Panc1 (cell line): ENCODE results near the gene PIGP. TPM values are rescaled to one million over a fixed set of nuclear protein-coding genes. Genes with fewer than 3 reads are reported as not detected.

Source experiments
- ATAC-seq: fragments of 200-7000 bp; cut with Tn5 transposase; 2 replicates; pipeline ENCODE4 v1.9.1; 2020; ENCODE audit warnings: mild to moderate bottlenecking, moderate library complexity
- BruUV-seq: library from RNA; stranded (reverse); fragments of 400-500 nt; replicated peaks from 2 replicates; lab custom pipeline; 2021; lab: Mats Ljungman, UMichigan
- CTCF ChIA-PET: fragments of 300-600 bp; sonication (Branson Sonifier 250); formaldehyde crosslinking; loops from one replicate; lab custom pipeline; 2022; ENCODE audit warnings: antibody characterized with exemption; lab: Charles Lee
- POLR2A ChIA-PET: fragments of 300-600 bp; sonication (Branson Sonifier 250); formaldehyde crosslinking; loops from one replicate; lab custom pipeline; 2022; ENCODE audit warnings: antibody characterized with exemption; lab: Charles Lee
- DNase-seq: peaks from one replicate; pipeline ENCODE4 v3.0.0-alpha.2; 2010; ENCODE audit warnings: low read depth, low spot score
- H3K27ac ChIP-seq: 2 replicates; pipeline ENCODE4 v1.5.1; 2011; ENCODE audit warnings: mild to moderate bottlenecking, low read length, inconsistent platforms
- H3K27me3 ChIP-seq: fragments of 200-500 bp; sonication (Bioruptor generic); 2 replicates; pipeline ENCODE4 v1.6.0; 2014; ENCODE audit warnings: low read length, inconsistent platforms; ENCODE audit not compliant: control insufficient read depth, insufficient read depth
- H3K36me3 ChIP-seq: fragments of 200-500 bp; sonication (Bioruptor generic); 2 replicates; pipeline ENCODE4 v1.5.1; 2014; ENCODE audit warnings: inconsistent platforms, mild to moderate bottlenecking, low read length, moderate library complexity; ENCODE audit not compliant: control insufficient read depth, insufficient read depth
- H3K4me1 ChIP-seq: 2 replicates; pipeline ENCODE4 v1.5.1; 2011; ENCODE audit warnings: inconsistent platforms, mild to moderate bottlenecking, low read length, moderate library complexity; ENCODE audit not compliant: control insufficient read depth, insufficient read depth
- H3K4me3 ChIP-seq, 2 experiments: 2 replicates each; pipeline ENCODE4 v1.5.1; 2011 to 2012; ENCODE audit warnings: low read depth in 2 of 2, low read length in 2 of 2, mild to moderate bottlenecking in 2 of 2, inconsistent platforms in 1 of 2, moderate library complexity in 1 of 2
- H3K9me3 ChIP-seq: fragments of 200-500 bp; sonication (Bioruptor generic); 2 replicates; pipeline ENCODE4 v1.5.1; 2014; ENCODE audit warnings: low read depth, mild to moderate bottlenecking, inconsistent platforms, low read length, moderate library complexity; ENCODE audit not compliant: control insufficient read depth, insufficient read depth
- POLR2AphosphoS5 ChIP-seq: IDR thresholded peaks from 2 replicates; pipeline ENCODE4 v1.6.1; 2012; ENCODE audit warnings: mild to moderate bottlenecking, low read depth, low read length, moderate library complexity
- SIN3A ChIP-seq: IDR thresholded peaks from 2 replicates; pipeline ENCODE4 v1.6.1; 2012; ENCODE audit warnings: low read depth, mild to moderate bottlenecking, low read length, moderate library complexity, borderline replicate concordance; ENCODE audit not compliant: insufficient read depth
- TCF7L2 ChIP-seq: IDR thresholded peaks from 2 replicates; pipeline ENCODE4 v1.6.1; 2011; ENCODE audit warnings: mild to moderate bottlenecking, low read depth, low read length, inconsistent platforms
- in situ Hi-C: cut with HindIII; loops from 2 replicates; pipeline ENCODE4 v1.10.0; 2016; ENCODE audit warnings: low sequenced_read_pairs, low pct_unique_long_range_greater_than_20kb
- intact Hi-C: fragments of 100-400 bp; cut with micrococcal nuclease; formaldehyde crosslinking; loops from one replicate; pipeline ENCODE4 v1.10.0; 2022; ENCODE audit not compliant: unreplicated experiment
- total RNA-seq: library from RNA; stranded (reverse); gene quantifications from one replicate; pipeline ENCODE4 v1.2.1, GENCODE V29; 2021; ENCODE audit not compliant: unreplicated experiment
- TF ChIP-seq, protein P1 (sequence below), 2 experiments: IDR thresholded peaks; 2 replicates each; pipeline ENCODE4 v1.6.1; 2011 to 2012; ENCODE audit warnings: low read depth in 2 of 2, control low read depth in 1 of 2, low read length in 1 of 2, mild to moderate bottlenecking in 1 of 2, moderate library complexity in 1 of 2; ENCODE audit not compliant: insufficient read depth in 1 of 2
- TF ChIP-seq, protein P2 (sequence below): fragments of 450-650 bp; IDR thresholded peaks from 2 replicates; pipeline ENCODE4 v1.5.1; 2017; ENCODE audit warnings: mild to moderate bottlenecking

Gene PIGP
- total RNA-seq, 1 experiment from 2014 or later: 16.1 TPM

DNA sequence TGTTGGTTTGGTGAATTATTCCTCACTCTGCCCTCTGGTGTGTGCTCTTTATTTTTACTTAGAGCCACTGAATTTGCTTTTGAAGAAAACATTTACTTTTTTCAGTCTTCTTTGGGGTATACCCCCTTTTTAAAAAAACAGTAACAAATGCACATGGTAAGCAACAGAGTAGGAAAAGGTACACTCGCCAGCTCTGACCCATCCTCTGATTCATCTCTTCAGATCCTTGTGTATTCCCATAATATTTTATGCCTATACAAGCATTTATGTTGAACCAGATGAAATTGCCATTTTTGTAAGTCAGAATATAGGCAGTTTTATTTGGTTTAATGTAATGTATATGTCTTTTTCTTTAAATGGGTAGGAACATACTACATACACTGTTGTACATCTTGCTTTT lies 28.5 kb upstream of the PIGP start:
- peaks cover 12% of the 10 kb centered on the region; the same call in 1 of the 2 replicates for H3K36me3 ChIP-seq
- H3K4me1 ChIP-seq: no peaks in the 10 kb centered on the region
- no peak overlapping the region for H3K4me3 ChIP-seq
- TF ChIP-seq POLR2AphosphoS5 (no peak), TCF7L2 (no peak), SIN3A (no peak)
- TF ChIP-seq, protein P1, sequence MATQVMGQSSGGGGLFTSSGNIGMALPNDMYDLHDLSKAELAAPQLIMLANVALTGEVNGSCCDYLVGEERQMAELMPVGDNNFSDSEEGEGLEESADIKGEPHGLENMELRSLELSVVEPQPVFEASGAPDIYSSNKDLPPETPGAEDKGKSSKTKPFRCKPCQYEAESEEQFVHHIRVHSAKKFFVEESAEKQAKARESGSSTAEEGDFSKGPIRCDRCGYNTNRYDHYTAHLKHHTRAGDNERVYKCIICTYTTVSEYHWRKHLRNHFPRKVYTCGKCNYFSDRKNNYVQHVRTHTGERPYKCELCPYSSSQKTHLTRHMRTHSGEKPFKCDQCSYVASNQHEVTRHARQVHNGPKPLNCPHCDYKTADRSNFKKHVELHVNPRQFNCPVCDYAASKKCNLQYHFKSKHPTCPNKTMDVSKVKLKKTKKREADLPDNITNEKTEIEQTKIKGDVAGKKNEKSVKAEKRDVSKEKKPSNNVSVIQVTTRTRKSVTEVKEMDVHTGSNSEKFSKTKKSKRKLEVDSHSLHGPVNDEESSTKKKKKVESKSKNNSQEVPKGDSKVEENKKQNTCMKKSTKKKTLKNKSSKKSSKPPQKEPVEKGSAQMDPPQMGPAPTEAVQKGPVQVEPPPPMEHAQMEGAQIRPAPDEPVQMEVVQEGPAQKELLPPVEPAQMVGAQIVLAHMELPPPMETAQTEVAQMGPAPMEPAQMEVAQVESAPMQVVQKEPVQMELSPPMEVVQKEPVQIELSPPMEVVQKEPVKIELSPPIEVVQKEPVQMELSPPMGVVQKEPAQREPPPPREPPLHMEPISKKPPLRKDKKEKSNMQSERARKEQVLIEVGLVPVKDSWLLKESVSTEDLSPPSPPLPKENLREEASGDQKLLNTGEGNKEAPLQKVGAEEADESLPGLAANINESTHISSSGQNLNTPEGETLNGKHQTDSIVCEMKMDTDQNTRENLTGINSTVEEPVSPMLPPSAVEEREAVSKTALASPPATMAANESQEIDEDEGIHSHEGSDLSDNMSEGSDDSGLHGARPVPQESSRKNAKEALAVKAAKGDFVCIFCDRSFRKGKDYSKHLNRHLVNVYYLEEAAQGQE (IDR thresholded peaks at IDR 0.05; ENCODE audit: insufficient read depth in 1 of 2, low read depth in 2 of 2, low read length in 1 of 2): no peak
- TF ChIP-seq, protein P2, sequence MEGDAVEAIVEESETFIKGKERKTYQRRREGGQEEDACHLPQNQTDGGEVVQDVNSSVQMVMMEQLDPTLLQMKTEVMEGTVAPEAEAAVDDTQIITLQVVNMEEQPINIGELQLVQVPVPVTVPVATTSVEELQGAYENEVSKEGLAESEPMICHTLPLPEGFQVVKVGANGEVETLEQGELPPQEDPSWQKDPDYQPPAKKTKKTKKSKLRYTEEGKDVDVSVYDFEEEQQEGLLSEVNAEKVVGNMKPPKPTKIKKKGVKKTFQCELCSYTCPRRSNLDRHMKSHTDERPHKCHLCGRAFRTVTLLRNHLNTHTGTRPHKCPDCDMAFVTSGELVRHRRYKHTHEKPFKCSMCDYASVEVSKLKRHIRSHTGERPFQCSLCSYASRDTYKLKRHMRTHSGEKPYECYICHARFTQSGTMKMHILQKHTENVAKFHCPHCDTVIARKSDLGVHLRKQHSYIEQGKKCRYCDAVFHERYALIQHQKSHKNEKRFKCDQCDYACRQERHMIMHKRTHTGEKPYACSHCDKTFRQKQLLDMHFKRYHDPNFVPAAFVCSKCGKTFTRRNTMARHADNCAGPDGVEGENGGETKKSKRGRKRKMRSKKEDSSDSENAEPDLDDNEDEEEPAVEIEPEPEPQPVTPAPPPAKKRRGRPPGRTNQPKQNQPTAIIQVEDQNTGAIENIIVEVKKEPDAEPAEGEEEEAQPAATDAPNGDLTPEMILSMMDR: no peak
- no TSS peak for BruUV-seq
- intact Hi-C loops: no loop called here
- ChIA-PET POLR2A (no interaction called here), CTCF (no interaction called here)
- no peak for ATAC-seq
- H3K9me3 ChIP-seq: no peaks in the 10 kb centered on the region
- H3K27me3 ChIP-seq: no peaks in the 10 kb centered on the region
- H3K27ac ChIP-seq: no peak overlapping the region
- in situ Hi-C loops: no loop called here
- no peak for DNase-seq

- Histone ChIP-seq H3K36me3 (peaks cover 12% of the 10 kb centered on the region), H3K4me3 (no peak overlapping the region), H3K27me3 (no peaks in the 10 kb centered on the region), H3K4me1 (no peaks in the 10 kb centered on the region), H3K27ac (no peak overlapping the region), H3K9me3 (no peaks in the 10 kb centered on the region)
- ATAC-seq (no peak), DNase-seq (no peak)
- POLR2A ChIA-PET: no interaction called here
- CTCF ChIA-PET: no interaction called here
- intact Hi-C loops (no loop called here), in situ Hi-C loops (no loop called here)
- TSS peak; percentile 23 for BruUV-seq
- TF ChIP-seq TCF7L2: no peak
- no peak for TF ChIP-seq POLR2AphosphoS5
- TF ChIP-seq, protein P1 (IDR thresholded peaks at IDR 0.05; ENCODE audit: insufficient read depth in 1 of 2, low read depth in 2 of 2, low read length in 1 of 2): no peak
- TF ChIP-seq, protein P2: no peak
- no peak for TF ChIP-seq SIN3A
These were observed 27.4 kb upstream of the PIGP start for GRCh38 chr21:37100316-37100715.
